ENCODE data around the gene TUBB2A. TPM values are rescaled to one million over a fixed set of nuclear protein-coding genes. Genes with fewer than 3 reads are reported as not detected.
A peak's percentile ranks its signal among the peaks of the same experiment; 100 is the strongest.

TUBB2A gene
- total and polyA plus RNA-seq, 2 of the 13 experiments (the other 11 are each of a cell fraction or from before 2014, with no cell fraction given), result 35.3 to 106 TPM

DNA sequence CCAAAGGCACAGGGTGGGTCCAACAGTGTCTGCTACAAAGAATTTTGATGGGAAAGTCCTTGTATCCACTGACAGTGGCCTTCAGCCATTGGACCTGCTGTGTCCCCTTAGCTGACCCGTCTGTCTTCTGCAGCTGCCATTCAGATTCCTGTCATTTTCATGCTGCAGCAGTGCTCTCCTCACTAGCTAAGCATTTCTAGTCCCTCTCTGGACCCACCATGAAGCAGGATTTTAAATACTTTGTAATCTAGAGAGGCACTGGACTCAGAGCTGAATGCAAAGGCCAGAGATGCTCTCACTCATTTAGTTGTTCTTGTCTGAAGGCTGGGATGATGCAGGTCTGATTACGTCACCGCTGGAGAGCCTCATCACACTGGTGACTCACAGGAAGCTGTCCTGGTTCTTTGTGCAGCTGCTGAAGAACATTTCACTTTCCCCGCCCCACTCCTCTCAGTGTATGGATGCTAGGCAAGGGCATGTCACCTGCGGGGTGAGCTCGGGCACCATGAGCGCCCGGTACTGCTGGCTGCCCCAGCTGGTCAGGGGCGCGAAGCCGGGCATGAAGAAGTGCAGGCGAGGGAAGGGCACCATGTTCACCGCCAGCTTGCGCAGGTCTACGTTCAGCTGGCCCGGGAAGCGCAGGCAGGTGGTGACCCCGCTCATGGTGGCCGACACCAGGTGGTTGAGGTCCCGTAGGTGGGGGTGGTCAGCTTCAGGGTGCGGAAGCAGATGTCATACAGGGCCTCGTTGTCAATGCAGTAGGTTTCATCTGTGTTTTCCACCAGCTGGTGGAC is 19.4 kb upstream of the TUBB2A start:
- Histone ChIP-seq H3K4me2 (ENCODE audit: low read depth, low read length) (no peak overlapping the region), H4K20me1 (ENCODE audit: insufficient read depth, low read length) (no peaks in the 10 kb centered on the region), H3K36me3 (replicated peaks in 1 of 2; ENCODE audit: control insufficient read depth in 1 of 2, insufficient read depth in 2 of 2, low read length in 2 of 2) (no peaks in the 10 kb centered on the region), H3K27ac (ENCODE audit: extremely low read length, insufficient read depth, low read length) (no peak overlapping the region), H3K4me1 (ENCODE audit: insufficient read depth, low read length) (peaks cover 21% of the 10 kb centered on the region), H3K79me2 (ENCODE audit: insufficient read depth, low read length) (no peaks in the 10 kb centered on the region), H3K4me3 (replicated peaks in 1 of 3; ENCODE audit: insufficient read depth in 1 of 3, low read depth in 2 of 3, low read length in 3 of 3) (no peak overlapping the region), H2AFZ (ENCODE audit: low read length) (no peak overlapping the region), H3K27me3 (ENCODE audit: control insufficient read depth in 1 of 2, insufficient read depth in 2 of 2, low read length in 2 of 2) (no peaks in the 10 kb centered on the region; a peak in 2 of 5 replicates), H3K9ac (ENCODE audit: insufficient read depth, low read depth, low read length) (no peak overlapping the region), H3K9me3 (ENCODE audit: low read length) (no peaks in the 10 kb centered on the region)
- DNase-seq (ENCODE audit: low spot score) (peak; percentile 68), FAIRE-seq (no peak), ATAC-seq (peak; percentile 51)
- POLR2A ChIA-PET, result interaction anchor here (0.5 to 2.0 kb wide), 5 partner anchors 11 to 75 kb away, joined by 3 to 5 read pairs (median 4); partner anchors contain the start of gene TUBB2A
- no TSS peak for BruUV-seq (replicated peaks)
- CTCF ChIA-PET (ENCODE audit: low intra/inter-chr PET ratio, low total read pairs), result no interaction called here
- 63% methylated on average over 22 of the region's 22 CpGs for WGBS (ENCODE audit: low lambda C conversion rate)
- in situ Hi-C loops (cut with HindIII; ENCODE audit: extremely low pct_ligation_motif_present, low pct_unique_long_range_greater_than_20kb) (no loop called here), intact Hi-C loops (cut with micrococcal nuclease; ENCODE audit: unreplicated experiment) (no loop called here)
- TF ChIP-seq KLF13 (CRISPR knock-in tag; IDR thresholded peaks at IDR 0.05) (no peak), ARID2 (CRISPR knock-in tag; IDR thresholded peaks at IDR 0.05; ENCODE audit: borderline replicate concordance) (no peak), ZNF549 (CRISPR knock-in tag; IDR thresholded peaks at IDR 0.05) (no peak), MIER2 (CRISPR knock-in tag; IDR thresholded peaks at IDR 0.05) (no peak), SATB2 (CRISPR knock-in tag; IDR thresholded peaks at IDR 0.05) (no peak), RARA (CRISPR knock-in tag; IDR thresholded peaks at IDR 0.05) (no peak), MAX (IDR thresholded peaks at IDR 0.05) (no peak), EEA1 (CRISPR knock-in tag; IDR thresholded peaks at IDR 0.05; ENCODE audit: borderline replicate concordance) (no peak), HMG20B (CRISPR knock-in tag; conservative IDR thresholded peaks at IDR 0.05) (no peak), ZNF878 (CRISPR knock-in tag; IDR thresholded peaks at IDR 0.05) (no peak), SMARCC2 (IDR thresholded peaks at IDR 0.05) (no peak), ETV5 (CRISPR knock-in tag; IDR thresholded peaks at IDR 0.05; ENCODE audit: borderline replicate concordance) (peak; percentile 41; the same call in 1 of the 2 replicates), ZSCAN22 (CRISPR knock-in tag; IDR thresholded peaks at IDR 0.05) (no peak), MXD4 (CRISPR knock-in tag; IDR thresholded peaks at IDR 0.05) (no peak), SAP130 (CRISPR knock-in tag; IDR thresholded peaks at IDR 0.05; ENCODE audit: low read depth) (peak; percentile 42; the same call in 1 of the 2 replicates), ZBTB25 (CRISPR knock-in tag; IDR thresholded peaks at IDR 0.05) (no peak), SRF (IDR thresholded peaks at IDR 0.05; ENCODE audit: low read depth, low read length) (no peak), U2AF2 (IDR thresholded peaks at IDR 0.05; ENCODE audit: low read depth, low read length) (no peak), ZBTB2 (CRISPR knock-in tag; IDR thresholded peaks at IDR 0.05; ENCODE audit: low read depth) (no peak)
- TF ChIP-seq, protein P1, sequence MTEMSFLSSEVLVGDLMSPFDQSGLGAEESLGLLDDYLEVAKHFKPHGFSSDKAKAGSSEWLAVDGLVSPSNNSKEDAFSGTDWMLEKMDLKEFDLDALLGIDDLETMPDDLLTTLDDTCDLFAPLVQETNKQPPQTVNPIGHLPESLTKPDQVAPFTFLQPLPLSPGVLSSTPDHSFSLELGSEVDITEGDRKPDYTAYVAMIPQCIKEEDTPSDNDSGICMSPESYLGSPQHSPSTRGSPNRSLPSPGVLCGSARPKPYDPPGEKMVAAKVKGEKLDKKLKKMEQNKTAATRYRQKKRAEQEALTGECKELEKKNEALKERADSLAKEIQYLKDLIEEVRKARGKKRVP (CRISPR knock-in tag; IDR thresholded peaks at IDR 0.05), result peak in 1 of 2 experiments; percentile 54; a peak in 1 of 4 replicates
- TF ChIP-seq, protein P2, sequence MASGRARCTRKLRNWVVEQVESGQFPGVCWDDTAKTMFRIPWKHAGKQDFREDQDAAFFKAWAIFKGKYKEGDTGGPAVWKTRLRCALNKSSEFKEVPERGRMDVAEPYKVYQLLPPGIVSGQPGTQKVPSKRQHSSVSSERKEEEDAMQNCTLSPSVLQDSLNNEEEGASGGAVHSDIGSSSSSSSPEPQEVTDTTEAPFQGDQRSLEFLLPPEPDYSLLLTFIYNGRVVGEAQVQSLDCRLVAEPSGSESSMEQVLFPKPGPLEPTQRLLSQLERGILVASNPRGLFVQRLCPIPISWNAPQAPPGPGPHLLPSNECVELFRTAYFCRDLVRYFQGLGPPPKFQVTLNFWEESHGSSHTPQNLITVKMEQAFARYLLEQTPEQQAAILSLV (CRISPR knock-in tag; IDR thresholded peaks at IDR 0.05; ENCODE audit: borderline replicate concordance), result no peak

Measured in HepG2 (cell line).